Stimulated activated CD8-positive, alpha-beta memory T cell treated with anti-CD3 and anti-CD28 coated beads, Interleukin-4, amount 100 ng/mL, for 1 hour (primary cell): ENCODE data around the gene CXCL5.
"Not testable (repeated sequence)": the region's sequence is repeated elsewhere in the genome, so short reads cannot be mapped to it uniquely, and the experiment has no call there.

Experiments used
- DNase-seq, 2 donors: peaks; one replicate each; pipeline ENCODE4 v3.0.0-alpha.2; 2020; ENCODE audit warnings: low read depth in 2 of 2, low spot score in 1 of 2

Gene CXCL5

DNA sequence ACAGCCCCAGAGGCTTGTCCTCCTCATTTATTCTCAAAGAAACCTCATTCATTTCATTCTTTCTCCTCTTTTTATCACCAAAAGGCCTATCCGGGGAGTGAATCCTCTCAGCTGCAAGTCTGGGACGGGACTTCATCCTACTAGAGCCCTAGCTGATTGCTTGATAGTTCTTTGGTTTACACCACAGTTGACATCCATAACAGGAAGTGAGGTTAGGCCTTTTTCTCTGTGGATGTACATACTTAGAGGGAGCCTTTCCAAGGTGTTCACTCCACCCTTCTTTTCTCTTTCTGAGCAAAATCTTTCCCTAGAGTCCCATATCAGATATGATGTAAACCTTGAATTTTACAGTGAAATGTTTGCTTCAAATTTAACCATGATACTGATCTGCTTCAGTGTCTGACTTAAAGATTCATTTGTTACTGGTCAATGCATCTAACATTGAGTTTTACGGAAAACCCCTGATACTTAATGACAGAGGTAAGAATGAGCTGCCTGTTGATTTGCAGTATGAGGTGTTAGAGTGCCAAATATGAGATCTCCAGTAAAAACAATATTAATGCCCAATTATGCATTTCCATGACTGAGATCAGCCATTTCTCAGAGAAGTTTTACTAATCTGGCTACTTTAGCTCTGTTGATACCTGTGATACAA lies 16.8 kb upstream of the CXCL5 start:
- no peak for DNase-seq

DNA sequence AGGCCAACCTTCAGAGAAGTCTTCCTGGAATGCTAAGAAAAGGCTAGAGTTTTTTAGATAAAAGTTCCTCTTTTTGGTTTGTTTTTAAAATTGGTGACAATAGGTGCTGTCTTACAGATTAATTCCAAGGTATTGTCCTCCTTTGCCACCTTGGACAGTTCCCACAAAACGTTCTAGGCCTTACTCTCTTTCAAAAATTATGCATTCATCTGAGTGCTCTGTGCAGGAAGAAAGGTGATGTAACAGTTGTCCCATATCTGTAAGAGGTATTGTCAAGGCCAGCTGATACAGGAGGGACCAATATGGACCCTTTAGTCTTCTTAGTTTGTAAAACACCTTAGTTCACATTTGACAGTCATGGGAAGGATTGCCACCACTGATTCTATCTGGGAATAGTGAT lies 15.9 kb upstream of the CXCL5 start:
- no peak for DNase-seq

DNA sequence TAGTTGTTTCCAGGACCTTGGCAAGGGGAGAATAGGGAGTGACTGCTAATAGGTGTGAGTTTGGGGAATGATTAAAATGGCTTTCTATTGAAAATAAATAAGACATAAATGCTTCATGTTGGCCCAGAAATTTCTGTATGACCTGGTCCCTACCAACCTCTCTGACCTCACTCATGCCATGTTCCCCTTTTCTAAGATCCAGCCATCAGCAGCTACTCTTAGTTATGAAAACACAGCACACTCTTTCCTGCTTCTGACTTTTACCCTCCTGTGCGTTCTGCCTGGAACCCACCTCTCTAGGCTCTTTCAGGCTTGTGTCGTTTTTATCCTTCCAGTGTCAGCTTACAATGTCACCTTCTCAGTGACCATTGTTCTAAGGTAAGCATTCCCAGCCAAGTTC lies 14.8 kb upstream of the CXCL5 start:
- DNase-seq = no peak

DNA sequence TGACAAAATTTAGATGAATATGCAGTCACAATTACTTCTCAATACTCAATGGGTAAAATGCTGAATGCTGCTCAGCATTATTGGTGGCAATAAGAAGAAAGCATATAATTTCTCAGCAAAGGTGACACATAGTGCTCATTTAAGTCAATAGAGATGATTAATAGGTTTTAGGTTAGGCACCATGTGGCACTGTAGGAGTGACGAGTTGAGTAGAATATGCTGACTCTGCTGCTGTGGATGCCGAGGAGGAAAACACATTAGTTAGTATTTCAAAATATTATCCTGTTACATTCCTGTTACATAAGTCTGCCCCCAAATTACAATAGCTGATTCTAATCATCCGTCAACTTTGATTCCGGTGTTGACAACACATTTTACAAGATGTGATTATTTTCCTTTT lies 13.7 kb upstream of the CXCL5 start:
- no peak for DNase-seq

DNA sequence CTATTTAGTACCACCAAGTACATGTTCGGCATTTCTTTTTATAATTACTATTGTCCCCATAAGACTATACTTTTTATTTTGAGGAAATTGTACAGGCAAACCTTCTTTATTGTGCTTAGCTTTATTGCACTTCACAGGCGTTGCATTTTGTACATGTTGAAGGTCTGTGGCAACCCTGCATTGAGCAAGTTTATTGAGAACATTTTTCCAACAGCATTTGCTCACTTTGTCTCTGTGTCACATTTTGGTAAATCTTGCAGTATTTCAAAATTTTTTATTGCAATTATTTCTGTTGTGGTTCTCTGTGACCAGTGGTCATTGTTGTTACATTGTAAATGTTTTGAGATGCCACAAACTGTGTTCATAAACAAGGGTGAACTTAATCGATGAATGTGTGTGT lies 10.8 kb upstream of the CXCL5 start:
- no peak for DNase-seq

DNA sequence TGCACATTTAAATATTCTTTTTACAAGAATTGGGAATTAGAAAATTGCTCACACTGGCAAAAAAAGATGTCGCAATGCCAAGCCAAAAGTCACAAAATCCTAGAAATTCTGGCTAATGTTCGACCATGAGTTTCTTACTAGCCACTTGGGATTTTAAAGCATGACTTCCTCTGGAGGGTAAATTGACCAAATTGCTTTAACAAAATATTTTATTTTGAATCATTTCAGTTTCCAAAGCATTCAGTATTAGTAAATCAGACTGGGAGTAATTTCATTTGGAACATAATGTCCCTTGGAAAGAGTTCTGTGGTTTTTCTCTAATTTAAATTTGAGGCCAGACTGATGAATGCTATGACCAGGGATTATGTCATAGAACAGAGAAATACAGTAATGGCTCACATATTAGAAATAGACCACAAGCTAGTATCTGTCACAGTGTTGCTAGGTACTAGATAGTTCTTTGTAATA lies 7.6 kb upstream of the CXCL5 start:
- DNase-seq = no peak

DNA sequence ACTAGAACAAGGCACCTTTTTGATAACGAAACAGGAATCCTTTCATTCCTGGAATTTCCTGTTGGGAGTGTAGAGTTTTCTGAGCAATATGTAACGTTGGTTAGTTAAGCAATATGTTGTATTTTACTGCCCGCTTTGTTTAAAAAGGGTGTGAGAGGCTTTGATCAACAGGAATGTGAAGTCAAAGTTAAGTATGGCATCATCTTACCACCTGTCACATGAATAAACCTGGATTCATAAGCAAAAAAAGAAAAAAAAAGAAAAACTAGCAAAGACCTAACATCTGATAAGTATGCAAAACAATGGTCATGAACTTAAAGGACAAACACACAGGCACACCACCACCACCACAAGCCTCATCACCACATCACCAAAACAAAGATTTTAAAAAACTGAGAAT lies 7.1 kb upstream of the CXCL5 start:
- no peak for DNase-seq

DNA sequence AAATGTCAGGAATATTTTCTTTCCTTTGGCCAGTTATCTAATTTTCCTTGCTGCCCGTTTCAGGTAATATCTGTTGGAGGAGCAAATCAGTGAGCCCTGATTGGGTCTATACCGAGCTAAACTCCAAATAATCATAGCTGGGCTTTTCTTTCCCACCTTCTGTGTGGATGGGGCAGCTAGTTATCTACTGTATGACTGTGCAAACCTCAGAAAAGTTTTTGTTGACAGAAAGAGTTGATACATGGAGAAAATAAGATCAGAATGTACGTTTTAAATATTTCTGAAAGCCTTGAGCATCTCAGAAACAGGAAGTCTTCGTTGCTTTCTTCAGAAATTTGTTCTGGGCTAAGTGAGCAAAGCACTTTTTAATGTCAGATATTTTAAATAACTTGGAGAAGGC lies 6.2 kb upstream of the CXCL5 start:
- DNase-seq = no peak

DNA sequence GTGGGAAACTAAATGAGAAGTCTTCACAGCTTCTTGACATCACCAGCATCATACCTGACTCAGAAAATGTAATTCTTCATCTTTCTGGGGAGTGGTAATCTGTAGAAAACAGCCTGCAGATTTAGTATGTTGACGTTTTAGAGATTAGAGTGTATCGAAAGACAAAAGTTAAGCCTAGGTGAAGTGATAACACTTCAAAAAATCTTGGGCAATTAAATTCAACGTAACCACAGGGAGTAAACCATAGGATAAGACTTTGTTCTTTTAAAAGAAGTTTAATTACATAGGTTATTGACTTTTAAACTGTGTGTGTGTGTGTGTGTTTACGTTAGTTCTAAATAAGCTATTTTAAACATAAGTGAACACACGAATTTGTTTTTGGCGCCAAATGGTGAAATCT lies 1.8 kb upstream of the CXCL5 start:
- no peak for DNase-seq

DNA sequence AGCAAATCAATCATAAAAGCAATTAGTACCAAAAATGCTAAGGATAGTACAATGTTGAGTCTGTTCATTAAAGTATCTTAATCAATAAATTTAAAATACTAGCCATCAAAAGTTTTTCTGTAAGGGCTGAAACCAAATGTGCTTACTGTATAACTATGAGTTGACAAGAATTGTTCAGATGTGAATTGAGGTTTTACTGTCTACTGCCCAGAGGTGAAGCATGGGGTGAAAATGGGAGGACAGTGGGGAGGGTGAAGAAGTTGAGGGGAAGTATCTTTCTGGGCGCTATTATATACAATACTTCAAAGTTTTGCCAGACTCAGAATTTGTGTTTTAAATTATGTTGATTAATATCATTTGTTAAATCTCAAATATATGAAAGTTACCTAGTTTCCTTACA lies 6.4 kb downstream of the CXCL5 start:
- DNase-seq = no peak

DNA sequence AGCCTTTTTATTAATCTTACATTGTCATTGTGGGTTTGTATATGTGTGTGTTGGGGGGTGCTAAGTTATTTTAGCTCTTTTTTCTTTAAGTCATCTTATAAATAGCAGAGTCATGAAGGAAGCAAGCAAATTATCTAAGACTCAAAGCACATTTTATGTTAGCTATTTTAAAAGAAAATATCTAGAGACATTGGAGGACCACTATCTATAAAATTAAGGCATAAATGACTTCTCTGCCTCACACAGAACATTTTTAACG lies 6.8 kb downstream of the CXCL5 start:
- no peak for DNase-seq

DNA sequence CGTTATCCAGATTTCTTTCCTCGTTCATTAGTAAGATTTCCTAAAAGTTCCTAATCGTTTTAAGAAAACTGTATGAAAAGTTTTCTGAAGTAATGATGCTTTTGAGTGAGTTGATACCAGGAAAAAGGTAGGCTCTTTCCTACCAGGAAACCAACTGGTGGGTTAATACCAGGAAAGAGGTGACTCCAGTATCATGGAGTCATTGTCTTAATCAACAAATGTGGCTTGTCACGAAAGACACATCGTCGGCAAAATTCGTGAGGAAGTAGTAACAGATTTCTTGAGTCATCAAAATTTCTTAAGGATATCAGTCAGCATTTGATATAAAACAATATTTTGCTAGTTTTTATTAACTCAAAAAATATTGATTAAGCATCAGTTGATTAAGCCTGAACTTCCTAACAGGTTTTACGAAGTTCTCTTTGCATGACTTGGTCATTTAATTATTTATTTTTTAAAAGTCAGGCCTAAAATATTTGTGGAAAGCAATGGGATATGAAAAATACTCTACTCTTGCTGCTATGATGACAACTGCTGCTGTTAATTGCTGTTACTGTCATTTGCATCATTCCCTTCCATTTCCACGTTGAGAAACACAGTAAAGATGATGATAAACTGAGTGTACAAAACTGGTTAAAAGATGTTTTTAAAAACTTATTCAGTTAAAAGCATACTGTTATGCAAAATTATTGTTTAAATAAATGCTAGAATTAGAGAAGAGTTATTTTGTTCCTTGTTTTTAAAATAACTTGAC lies 7.3 kb downstream of the CXCL5 start:
- DNase-seq = no peak

DNA sequence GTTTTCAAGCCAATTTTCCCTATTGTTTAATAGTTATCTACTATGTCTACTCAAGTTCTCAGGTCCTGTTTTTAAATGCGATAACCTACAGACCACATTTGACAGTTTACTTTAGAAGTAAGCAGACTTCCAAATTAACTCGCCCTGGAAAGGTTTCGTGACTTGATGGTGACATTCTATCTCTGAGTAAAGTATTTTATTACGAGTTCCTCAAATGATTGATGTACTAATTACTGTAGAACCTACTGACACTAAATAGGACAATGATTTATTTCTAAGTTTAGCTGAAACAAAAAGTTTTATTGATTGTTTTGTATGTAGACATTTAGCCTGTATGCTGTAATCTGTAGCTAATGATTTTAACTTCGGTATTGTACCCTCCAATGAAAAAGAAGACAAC lies 8.5 kb downstream of the CXCL5 start:
- no peak for DNase-seq

DNA sequence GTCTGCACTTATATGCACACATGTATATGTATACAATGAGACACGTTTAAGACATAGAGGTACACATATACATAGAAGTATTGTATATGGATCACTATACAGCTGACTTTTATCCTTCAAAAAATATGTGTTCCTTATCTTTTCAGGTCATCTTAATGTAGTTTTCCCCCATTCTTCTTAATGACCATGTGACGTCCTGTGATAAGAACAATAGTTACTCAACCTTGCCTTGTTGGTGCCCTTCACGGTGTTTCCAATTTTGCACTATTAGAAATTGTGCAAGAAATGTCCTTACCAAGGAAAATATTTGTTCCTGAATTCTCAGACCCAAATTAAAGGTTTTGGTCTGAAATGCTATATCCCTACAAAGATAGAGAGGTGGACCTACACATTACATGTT lies 9.4 kb downstream of the CXCL5 start:
- no peak for DNase-seq

DNA sequence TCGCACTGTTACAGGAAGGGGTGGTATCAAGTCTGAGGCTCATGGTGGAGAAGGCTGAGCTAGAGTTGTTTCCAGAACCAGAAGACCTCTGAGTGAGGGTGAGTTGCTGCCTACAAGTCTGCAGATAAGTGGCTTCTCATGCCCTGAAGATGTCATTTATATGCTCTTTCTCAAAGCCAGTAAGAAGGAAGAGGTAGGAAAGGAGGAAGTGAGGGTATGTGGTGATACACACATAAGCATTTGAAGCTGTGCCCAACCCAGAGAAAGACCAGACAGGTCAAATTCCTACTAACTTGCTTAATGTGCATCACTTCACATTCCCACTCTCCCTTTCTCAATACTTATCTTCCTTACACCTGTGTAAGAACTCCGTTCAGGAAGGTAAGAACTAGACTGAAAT lies 10.4 kb downstream of the CXCL5 start, which contains the start of gene PPBP:
Gene PPBP, minus strand, starts transcription at position 130 of the 400 bp plus-strand sequence. Its CDS starts 87 bp downstream, at position 43.
- DNase-seq = no peak

DNA sequence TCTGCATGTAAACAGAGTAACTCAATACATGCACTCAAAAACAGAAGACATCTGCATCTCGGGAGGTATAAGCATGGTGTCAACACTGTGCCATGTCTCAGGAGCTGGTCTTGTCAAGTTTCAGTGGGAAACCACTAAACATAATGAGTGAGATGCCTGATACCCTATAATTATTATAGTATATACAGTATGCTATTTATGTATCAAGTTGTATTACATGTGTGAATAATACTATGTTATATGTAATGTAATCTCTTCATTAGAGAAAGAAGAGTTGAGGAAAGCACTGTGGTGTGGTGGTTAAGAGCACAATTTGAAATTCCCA lies 13.0 kb downstream of the CXCL5 start:
- DNase-seq = no peak

DNA sequence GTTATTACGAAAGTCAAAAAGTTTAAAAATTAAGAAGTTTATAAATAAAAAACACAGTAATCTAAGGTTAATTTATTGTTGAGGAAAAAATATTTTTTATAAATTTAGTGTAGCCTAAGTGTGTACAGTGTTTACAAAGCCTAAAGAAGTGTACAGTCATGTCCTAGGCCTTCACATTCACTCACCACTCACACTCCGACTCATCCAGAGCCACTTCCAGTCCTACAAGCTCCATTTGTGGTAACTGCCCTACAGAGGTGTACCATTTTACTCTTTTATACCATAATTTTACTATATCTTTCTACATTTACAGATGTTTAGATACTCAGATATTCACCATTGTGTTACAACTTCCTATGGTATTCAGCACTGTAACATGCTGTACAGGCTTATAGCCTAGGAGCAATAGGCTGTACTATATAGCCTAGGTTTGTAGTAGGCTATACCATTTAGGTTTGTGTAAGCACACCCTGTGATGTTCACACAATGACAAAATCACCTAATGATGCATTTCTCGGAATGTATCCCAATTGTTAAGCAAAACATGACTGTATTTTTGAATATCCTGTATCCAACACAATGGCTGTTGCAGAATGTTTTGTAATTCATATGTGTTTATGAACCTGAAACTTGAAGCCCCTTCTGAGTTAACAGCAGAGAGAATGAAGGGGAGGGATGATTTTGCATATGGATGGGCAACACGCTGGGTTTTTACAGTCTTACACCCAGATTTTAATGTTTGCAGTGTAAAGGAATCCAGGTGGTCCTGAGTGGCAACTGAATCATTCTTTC lies 13.5 kb downstream of the CXCL5 start:
- DNase-seq = no peak

DNA sequence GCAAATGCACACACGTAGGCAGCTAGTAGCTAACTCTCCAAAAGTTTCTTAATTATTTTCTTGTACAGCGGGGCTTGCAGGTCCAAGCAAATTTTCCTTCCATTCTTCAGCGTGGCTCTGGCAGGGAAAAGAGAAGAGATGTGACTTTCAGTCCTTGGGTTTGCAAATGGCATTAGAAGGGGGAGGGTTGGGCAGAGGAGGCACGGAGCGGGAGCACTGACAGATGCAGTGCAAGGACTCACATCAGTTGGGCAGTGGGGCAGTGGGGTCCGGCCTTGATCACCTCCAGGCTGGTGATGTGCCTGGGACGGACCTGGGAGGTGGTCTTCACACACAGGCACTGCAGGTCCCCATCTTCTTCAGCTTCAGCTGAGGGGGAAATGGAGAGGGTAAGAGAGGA lies 17.3 kb downstream of the CXCL5 start:
- DNase-seq = not testable (repeated sequence)

DNA sequence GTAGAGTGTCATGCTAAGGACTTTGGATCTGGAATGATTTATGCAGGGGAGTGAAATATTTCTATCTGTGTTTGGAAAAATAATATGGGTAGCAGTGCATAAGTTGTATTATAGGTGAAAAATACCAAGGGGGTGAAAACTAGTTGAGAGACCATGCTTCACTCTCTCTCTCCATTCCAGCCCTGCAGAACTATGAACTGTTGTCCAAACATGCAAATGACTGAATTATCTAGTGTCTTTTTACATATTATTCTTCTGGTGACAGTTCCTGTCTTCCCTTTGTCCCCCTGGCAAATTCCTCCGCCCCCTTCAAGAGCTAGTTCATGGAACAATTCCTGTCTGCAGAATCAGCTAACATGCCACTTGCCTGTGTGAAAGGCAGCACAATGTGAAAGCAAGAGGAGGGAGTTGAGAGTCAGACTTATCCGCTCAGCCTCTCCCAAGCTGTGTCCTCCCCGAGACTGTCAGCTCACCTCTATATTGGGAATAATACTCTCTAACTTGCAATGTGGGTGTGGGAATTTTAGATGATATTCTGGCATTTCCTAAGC lies 19.0 kb downstream of the CXCL5 start:
- DNase-seq = no peak

DNA sequence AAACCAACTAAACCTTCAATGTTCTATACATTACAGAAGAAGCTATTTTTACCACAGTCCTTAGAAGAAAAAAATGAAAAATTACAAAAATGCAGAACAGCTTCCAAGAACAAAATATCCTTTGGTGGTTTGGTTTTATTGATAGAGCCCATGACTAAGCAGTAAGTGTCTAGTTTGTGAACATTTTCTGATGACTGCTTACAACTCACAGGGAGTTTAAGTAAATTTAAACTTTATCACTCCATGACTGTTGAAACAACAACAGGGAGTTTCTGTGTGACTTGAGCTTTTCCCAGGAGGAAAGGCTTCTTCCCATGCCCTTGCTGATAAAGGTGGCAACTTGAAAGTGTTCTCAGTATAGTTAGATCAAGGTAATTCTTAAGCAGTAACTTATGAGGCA lies 19.6 kb downstream of the CXCL5 start:
- no peak for DNase-seq

DNA sequence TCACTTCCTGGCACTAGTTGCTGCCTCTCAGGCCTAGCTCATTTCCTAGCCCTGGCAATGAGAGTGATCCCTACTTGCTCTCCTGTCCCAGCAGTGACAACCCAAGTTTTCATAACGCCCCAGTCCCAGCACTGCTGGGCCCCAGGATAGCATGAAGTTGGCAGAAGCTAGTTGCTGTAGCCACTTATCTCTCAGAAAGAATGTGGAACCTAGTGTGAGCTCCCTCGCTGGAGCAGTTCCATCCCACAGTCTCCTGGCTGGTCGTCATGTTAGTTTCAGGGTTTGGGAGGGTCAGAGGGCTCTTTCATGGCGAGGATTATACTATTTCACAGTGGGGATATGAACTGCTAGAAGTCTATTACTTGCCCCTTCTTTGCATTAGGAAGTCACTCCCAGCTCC lies 21.8 kb downstream of the CXCL5 start:
- DNase-seq = no peak

DNA sequence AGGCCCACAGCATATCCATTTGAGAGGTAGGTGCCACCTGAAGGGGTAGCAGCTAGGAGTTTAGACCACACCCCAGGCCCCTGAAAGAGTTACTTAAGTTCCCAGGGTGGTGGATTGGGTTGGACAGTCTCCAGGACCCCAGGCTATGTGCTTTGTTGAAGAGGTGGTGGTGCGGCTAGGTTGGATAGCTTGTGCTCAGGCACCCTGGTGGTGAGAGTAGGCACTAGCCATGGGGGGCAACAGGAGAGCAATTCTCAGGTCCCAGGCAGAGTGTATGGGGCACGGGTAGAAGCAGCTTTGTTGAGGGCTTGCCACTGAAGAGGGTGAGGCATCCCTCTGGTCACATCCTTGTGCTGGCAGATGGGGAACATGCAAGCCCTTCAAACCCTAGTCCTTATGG lies 22.3 kb downstream of the CXCL5 start:
- no peak for DNase-seq
